SH-SY5Y (cell line): Measurements from ENCODE around the gene IZUMO1R.

ENCODE experiments used
- GATA2 ChIP-seq: IDR thresholded peaks from 2 replicates; pipeline ENCODE4 v1.6.1; 2011; ENCODE audit warnings: mild to moderate bottlenecking, low read depth, low read length
- GATA3 ChIP-seq: IDR thresholded peaks from 2 replicates; pipeline ENCODE4 v1.6.1; 2011; ENCODE audit warnings: low read depth, mild to moderate bottlenecking, low read length, moderate library complexity

IZUMO1R gene

GRCh38 chr11:94303966-94304958 lies at the start of gene IZUMO1R:
IZUMO1R (plus strand) TSS chr11:94304580; CDS start chr11:94305637, 1,057 bp downstream.
- TF ChIP-seq GATA2 = no peak
- no peak for TF ChIP-seq GATA3

GRCh38 chr11:94271885-94272372 lies 32.5 kb upstream of the IZUMO1R start:
- TF ChIP-seq GATA2 (no peak), GATA3 (no peak)

GRCh38 chr11:94272738-94273313 lies 31.6 kb upstream of the IZUMO1R start:
- TF ChIP-seq GATA3 (no peak), GATA2 (no peak)

- TF ChIP-seq GATA3 = no peak
- no peak for TF ChIP-seq GATA2
Measured at GRCh38 chr11:94275961-94276360, 28.4 kb upstream of the IZUMO1R start.

- TF ChIP-seq GATA2 (no peak), GATA3 (no peak)
Measured at GRCh38 chr11:94276943-94277342, 27.4 kb upstream of the IZUMO1R start.

- TF ChIP-seq GATA3 (no peak), GATA2 (no peak)
Measured at GRCh38 chr11:94279996-94280395, 24.4 kb upstream of the IZUMO1R start.

- TF ChIP-seq GATA3 (no peak), GATA2 (no peak)
Measured at GRCh38 chr11:94281324-94281723, 23.1 kb upstream of the IZUMO1R start.

GRCh38 chr11:94283678-94284077 lies 20.7 kb upstream of the IZUMO1R start:
- TF ChIP-seq GATA3 (no peak), GATA2 (no peak)

- TF ChIP-seq GATA3 (no peak), GATA2 (no peak)
Measured at GRCh38 chr11:94295534-94295933, 8.8 kb upstream of the IZUMO1R start.

GRCh38 chr11:94297985-94298576 lies 6.3 kb upstream of the IZUMO1R start:
- no peak for TF ChIP-seq GATA2
- TF ChIP-seq GATA3 = no peak

- no peak for TF ChIP-seq GATA2
- no peak for TF ChIP-seq GATA3
Measured at GRCh38 chr11:94302776-94303175, 1.6 kb upstream of the IZUMO1R start.

- TF ChIP-seq GATA3 (no peak), GATA2 (no peak)
Measured at GRCh38 chr11:94305146-94305545, 766 bp downstream of the IZUMO1R start.

GRCh38 chr11:94307101-94307791 lies 2.9 kb downstream of the IZUMO1R start:
- no peak for TF ChIP-seq GATA3
- no peak for TF ChIP-seq GATA2

GRCh38 chr11:94308024-94308423 lies 3.6 kb downstream of the IZUMO1R start:
- TF ChIP-seq GATA3 = no peak

GRCh38 chr11:94309757-94310156 lies 5.4 kb downstream of the IZUMO1R start:
- TF ChIP-seq GATA3 (no peak), GATA2 (no peak)
